T-helper 1 cell treated with Interleukin-12 subunit alpha and Interleukin-12 subunit beta and Interleukin-4 antibody, amounts not matched to agents 30 μg/mL and 1 μg/mL, for 36 hours (primary cell): ENCODE results near the gene CTBP2.

Source experiments
- H3K27ac Mint-ChIP-seq: one replicate; pipeline ENCODE4 v1.8.0; 2021; ENCODE audit warnings: mild to moderate bottlenecking, mixed read lengths
- H3K27me3 Mint-ChIP-seq: one replicate; pipeline ENCODE4 v1.8.0; 2021; ENCODE audit warnings: low read depth, mixed read lengths
- H3K36me3 Mint-ChIP-seq: one replicate; pipeline ENCODE4 v1.8.0; 2021; ENCODE audit warnings: low read depth, mixed read lengths
- H3K4me1 Mint-ChIP-seq: one replicate; pipeline ENCODE4 v1.8.0; 2021; ENCODE audit warnings: low read depth, mixed read lengths
- H3K4me3 Mint-ChIP-seq: one replicate; pipeline ENCODE4 v1.8.0; 2021; ENCODE audit warnings: mild to moderate bottlenecking, moderate library complexity, mixed read lengths
- H3K9me3 Mint-ChIP-seq: one replicate; pipeline ENCODE4 v1.8.0; 2021; ENCODE audit warnings: mixed read lengths

The CTBP2 gene

DNA sequence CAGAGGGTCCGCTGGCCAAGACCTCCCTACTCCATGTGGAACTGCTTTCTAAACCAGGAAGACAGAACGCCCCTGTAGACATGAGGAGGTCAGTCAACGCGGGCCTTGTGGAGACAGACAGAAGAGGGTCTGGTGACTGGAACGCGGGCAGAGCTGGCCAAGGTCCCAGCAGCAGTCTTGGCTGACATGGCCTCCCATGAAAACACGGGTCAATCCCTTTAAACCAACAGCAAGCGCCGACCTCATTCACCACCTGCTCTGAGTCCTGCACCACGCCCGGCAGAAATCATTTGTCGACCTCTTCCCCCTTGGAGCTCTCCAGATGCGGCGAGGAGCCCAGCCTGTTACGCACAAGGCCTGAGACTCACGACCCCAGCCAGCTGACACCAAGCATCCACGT lies 140.0 kb downstream of the CTBP2 start:
- H3K27ac Mint-ChIP-seq = no peak overlapping the region
- H3K9me3 Mint-ChIP-seq = no peaks in the 10 kb centered on the region
- H3K27me3 Mint-ChIP-seq = peaks cover 2% of the 10 kb centered on the region

DNA sequence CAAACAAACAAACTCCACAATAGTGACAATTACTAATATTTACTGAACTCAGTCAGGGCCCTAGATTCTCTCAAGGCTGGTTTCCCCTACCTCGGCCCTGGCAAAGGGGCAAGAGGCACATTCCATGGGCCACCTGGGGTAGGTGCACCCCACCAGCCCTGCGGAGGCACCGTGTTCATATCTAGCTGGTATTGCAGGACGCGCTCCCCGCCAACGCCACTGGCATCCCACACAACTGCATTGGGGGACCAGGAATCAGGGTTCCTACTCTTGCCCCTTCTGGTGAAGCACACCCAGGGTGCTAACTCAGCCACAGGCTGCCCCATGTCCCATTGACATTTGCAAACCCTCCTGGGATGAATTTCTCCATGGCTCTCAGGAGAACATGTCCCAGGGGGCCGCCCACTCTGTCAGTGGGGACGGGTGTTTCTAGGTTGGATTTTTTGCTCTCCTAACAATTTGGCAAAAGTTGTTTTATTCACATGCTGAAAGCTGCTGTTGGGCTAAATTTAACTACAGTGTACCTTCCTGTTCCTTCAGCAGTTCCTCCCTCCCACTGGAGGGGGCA lies 141.7 kb downstream of the CTBP2 start:
- H3K4me3 Mint-ChIP-seq = no peak overlapping the region
- no peaks in the 10 kb centered on the region for H3K36me3 Mint-ChIP-seq
- H3K9me3 Mint-ChIP-seq = no peaks in the 10 kb centered on the region
- peaks cover 15% of the 10 kb centered on the region for H3K4me1 Mint-ChIP-seq
- H3K27me3 Mint-ChIP-seq = peaks cover 9% of the 10 kb centered on the region
- H3K27ac Mint-ChIP-seq = no peak overlapping the region

More for the DNA sequence above, 140.0 kb downstream of the CTBP2 start:
- Mint-ChIP-seq H3K4me3 (no peak overlapping the region), H3K36me3 (no peaks in the 10 kb centered on the region), H3K4me1 (peaks cover 2% of the 10 kb centered on the region)

DNA sequence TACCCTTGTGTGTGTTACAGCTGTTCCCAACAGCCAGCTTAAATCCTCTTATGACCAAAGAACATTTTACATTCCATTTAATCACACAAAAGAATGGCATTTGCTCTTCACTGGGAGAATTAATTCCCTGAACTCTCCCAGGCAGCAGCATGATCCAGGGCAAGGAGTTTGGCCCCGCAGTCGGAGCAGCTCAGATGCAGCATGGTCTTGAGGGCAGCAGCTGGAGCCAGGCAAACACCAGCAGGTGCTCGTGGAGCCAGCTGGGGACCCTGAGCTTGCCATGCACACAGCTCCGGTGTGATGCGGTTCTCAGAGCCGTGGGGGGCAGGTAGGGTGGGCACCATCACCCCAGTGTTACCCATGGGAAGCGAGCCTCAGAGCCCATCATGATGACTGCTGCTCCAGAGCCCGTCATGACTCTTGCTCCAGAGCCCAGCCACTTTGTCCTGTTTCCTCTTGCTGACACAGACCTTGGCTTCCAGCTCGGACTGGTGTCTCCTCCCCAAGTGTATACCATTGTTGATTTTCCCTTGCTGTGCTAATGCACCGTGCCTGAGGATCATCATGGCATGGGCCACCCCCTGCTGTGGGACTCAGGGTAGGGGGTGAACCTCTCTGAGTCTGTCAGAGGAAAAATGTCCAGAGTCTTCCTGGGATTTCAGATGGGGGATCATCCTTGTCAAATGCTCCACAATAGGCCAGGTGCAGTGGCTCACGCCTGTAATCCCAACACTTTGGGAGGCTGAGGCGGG lies 142.6 kb downstream of the CTBP2 start:
- H3K9me3 Mint-ChIP-seq = no peaks in the 10 kb centered on the region
- H3K4me1 Mint-ChIP-seq = peaks cover 15% of the 10 kb centered on the region
- no peak overlapping the region for H3K4me3 Mint-ChIP-seq
- H3K27ac Mint-ChIP-seq = no peak overlapping the region
- H3K27me3 Mint-ChIP-seq = peaks cover 9% of the 10 kb centered on the region
- no peaks in the 10 kb centered on the region for H3K36me3 Mint-ChIP-seq

- Mint-ChIP-seq H3K9me3 (no peaks in the 10 kb centered on the region), H3K4me1 (peaks cover 15% of the 10 kb centered on the region), H3K27me3 (peaks cover 9% of the 10 kb centered on the region), H3K36me3 (no peaks in the 10 kb centered on the region), H3K27ac (no peak overlapping the region), H3K4me3 (no peak overlapping the region)
These were observed 143.7 kb downstream of the CTBP2 start for GRCh38 chr10:125016611-125017202.

DNA sequence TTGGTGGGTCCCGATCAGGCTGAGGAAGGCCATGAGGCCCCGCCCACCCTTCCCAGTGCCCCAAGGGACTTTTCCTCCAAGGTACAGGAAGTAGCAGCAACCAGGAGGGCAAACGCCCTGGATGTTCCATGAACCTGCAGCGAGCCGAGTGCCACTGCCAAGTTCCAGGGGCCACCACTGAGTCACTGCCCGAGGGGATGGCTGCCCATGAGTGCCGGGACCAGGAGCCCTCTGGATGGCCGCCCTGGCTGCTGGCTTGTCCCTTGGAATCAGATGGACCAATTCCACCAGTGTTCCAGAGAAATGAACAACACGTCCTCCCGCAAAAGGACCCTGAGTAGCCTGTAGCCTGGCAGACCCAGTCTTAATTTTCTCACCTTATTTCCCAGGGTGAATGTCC lies 144.2 kb downstream of the CTBP2 start:
- Mint-ChIP-seq H3K36me3 (no peaks in the 10 kb centered on the region), H3K4me1 (peaks cover 15% of the 10 kb centered on the region), H3K27me3 (peaks cover 9% of the 10 kb centered on the region), H3K27ac (no peak overlapping the region), H3K4me3 (no peak overlapping the region), H3K9me3 (no peaks in the 10 kb centered on the region)

DNA sequence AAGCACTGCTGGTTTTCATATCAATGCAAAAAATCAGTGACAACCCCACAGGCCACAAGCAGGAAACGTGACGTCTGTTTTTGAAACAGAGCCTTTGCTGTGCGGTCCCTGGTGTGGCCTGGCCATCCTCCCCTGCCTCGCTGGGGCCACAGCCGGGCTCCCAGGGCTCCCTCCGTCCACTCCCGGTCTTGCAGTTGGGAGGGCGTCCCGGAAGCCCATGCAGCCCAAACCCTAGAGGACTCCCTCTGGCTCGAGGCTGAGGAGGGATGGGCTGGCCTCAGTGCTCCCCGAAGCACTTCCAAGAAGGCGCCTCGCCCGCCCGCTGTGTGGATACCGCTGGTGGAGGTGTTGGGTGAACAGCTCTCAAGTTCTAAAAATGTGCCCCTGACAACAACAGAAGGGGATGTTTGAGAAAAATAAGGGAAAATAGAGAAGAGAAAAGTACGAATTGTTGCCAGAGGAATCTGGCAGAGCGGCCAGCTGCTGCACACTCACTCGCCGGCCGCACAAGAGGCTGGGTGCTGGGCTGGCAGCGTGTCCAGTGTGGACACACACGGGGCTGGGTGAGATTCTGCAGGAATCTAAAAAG lies 144.9 kb downstream of the CTBP2 start:
- Mint-ChIP-seq H3K27me3 (peaks cover 13% of the 10 kb centered on the region), H3K27ac (no peak overlapping the region), H3K4me3 (no peak overlapping the region), H3K9me3 (no peaks in the 10 kb centered on the region), H3K36me3 (no peaks in the 10 kb centered on the region), H3K4me1 (peaks cover 15% of the 10 kb centered on the region)

- H3K27me3 Mint-ChIP-seq = peaks cover 15% of the 10 kb centered on the region
- no peak overlapping the region for H3K4me3 Mint-ChIP-seq
- H3K27ac Mint-ChIP-seq = no peak overlapping the region
- no peaks in the 10 kb centered on the region for H3K9me3 Mint-ChIP-seq
- H3K36me3 Mint-ChIP-seq = no peaks in the 10 kb centered on the region
- peaks cover 15% of the 10 kb centered on the region for H3K4me1 Mint-ChIP-seq
These were observed 145.5 kb downstream of the CTBP2 start for GRCh38 chr10:125014836-125015355.

- no peaks in the 10 kb centered on the region for H3K9me3 Mint-ChIP-seq
- H3K4me3 Mint-ChIP-seq = no peak overlapping the region
- peaks cover 15% of the 10 kb centered on the region for H3K4me1 Mint-ChIP-seq
- no peaks in the 10 kb centered on the region for H3K36me3 Mint-ChIP-seq
- H3K27me3 Mint-ChIP-seq = peaks cover 15% of the 10 kb centered on the region
- no peak overlapping the region for H3K27ac Mint-ChIP-seq
These were observed 146.1 kb downstream of the CTBP2 start for GRCh38 chr10:125014086-125014830.

DNA sequence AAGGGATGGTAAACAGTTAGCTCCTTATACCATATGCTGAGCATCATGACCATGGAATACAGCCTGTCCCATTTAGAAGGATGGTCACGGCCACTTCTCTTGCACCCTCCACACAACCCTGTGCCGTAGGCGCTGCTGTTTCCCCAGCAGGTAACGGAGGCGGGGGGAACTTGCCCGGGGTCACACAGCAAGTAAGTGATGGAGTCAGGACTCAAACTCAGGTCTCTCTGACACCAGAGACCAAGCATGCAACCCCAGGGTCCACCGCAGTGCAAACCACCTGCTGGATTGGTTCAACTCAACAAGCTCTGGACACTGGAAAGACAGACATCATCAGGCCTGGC lies 146.9 kb downstream of the CTBP2 start:
- H3K4me1 Mint-ChIP-seq = peaks cover 15% of the 10 kb centered on the region
- no peak overlapping the region for H3K4me3 Mint-ChIP-seq
- H3K9me3 Mint-ChIP-seq = no peaks in the 10 kb centered on the region
- no peaks in the 10 kb centered on the region for H3K36me3 Mint-ChIP-seq
- peaks cover 15% of the 10 kb centered on the region for H3K27me3 Mint-ChIP-seq
- H3K27ac Mint-ChIP-seq = no peak overlapping the region

DNA sequence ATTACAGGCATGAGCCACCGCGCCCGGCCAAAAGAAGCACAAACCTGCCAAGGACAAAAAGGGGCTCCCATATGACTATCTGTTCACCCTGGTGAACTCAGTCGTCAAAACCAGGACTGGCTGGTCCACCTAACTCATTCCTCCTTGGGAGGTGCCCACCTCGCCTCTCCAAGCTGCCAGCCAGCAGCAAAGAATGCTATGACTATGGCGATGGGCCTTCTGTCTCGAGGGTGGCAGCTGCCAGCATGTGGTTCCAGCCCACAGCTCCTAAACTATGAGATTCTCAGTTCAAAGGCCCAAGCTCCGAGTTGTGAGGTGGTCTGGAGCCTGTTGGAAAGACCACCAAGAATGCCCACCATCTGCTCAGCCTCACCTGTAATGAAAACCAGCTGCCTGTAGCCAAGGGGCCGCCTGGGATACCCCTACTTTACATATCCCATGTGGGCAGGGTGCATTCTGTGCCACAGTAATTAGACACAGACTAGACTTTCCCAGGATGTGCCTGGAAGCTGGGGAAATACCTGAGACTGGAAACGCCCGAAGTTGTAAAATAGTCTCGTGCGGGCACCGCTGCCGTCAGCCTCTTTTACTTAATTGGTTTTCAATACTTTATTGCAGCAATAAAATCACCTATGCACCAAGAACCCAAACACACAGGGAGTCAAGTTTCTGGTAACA lies 147.4 kb downstream of the CTBP2 start:
- Mint-ChIP-seq H3K4me3 (no peak overlapping the region), H3K9me3 (no peaks in the 10 kb centered on the region), H3K27me3 (peaks cover 15% of the 10 kb centered on the region), H3K4me1 (peaks cover 15% of the 10 kb centered on the region), H3K27ac (no peak overlapping the region), H3K36me3 (no peaks in the 10 kb centered on the region)

DNA sequence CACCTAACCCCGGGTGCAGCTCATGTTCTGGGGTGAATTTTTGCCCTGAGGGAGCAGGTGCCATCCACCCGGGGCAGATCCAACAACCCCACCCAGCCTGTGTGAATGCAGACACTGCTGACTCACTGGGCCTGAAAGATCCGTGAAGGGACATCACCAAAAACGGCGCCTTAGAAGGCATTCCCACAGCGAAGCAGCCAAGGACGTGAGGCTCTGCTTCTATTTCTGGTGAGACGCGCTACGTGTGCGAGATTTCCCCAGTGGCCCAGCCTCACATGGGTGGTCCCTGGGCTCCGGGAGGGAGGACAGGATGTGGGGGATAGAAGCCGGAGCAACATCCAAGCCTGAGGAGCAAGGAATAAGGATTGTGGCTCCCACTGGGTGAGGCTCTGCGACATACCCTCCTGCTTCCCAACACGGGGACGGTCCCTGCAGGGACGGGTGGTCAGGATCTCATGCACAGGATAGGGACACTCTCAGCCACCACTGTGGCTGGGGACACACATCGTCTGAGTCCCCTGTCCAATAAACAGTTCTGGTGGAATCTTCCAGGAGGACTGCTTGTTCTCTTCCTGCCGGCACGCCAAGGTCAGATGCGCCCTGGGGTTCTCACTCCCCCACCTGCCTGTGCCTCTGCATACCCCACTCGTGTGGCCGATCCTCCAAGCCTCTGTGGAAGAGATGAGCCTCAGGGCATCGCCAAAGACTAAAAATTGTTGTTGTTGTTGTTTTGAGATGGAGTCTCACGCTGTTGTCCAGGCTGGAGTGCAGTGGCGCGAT lies 148.2 kb downstream of the CTBP2 start:
- H3K9me3 Mint-ChIP-seq = no peaks in the 10 kb centered on the region
- no peaks in the 10 kb centered on the region for H3K36me3 Mint-ChIP-seq
- no peak overlapping the region for H3K4me3 Mint-ChIP-seq
- H3K27ac Mint-ChIP-seq = no peak overlapping the region
- H3K4me1 Mint-ChIP-seq = peaks cover 15% of the 10 kb centered on the region
- H3K27me3 Mint-ChIP-seq = peaks cover 15% of the 10 kb centered on the region

DNA sequence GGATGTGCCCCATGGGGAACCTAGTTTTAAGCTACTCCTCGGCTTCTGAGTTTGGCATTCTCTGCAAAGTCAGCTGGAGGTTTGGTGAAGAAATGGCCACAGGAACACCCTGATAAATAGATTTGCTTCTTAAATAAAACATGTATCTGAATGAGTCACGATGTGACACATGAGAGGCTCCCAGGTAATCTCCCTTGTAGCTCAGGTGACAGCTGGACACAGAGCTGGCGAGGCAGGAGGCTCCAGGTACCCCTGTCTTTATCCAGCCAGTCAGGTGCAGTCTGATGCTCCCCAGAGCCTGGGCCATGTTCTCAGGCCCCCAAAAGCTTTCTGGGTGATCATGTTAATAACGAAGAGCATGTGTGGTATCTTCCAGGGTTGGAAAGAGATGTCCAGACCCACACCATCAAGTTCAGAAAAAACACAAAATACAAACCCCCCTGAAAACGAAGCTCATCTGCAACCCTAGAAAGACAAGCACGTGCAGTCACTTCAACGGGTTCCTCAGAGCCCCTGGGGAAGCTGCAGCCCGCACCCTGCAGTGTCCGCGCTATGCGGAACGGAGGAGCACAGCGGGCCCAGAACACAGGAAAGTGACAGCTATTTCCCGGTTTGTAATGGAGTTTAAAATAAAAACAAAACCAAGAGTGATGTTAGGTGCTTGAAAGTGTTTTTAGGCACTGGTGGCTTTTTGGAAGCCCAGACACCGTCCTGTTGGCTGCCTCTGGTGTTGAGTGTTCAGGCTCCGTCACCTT lies 149.0 kb downstream of the CTBP2 start:
- Mint-ChIP-seq H3K4me3 (no peak overlapping the region), H3K4me1 (peaks cover 15% of the 10 kb centered on the region), H3K36me3 (no peaks in the 10 kb centered on the region), H3K9me3 (no peaks in the 10 kb centered on the region), H3K27me3 (peaks cover 15% of the 10 kb centered on the region), H3K27ac (no peak overlapping the region)

DNA sequence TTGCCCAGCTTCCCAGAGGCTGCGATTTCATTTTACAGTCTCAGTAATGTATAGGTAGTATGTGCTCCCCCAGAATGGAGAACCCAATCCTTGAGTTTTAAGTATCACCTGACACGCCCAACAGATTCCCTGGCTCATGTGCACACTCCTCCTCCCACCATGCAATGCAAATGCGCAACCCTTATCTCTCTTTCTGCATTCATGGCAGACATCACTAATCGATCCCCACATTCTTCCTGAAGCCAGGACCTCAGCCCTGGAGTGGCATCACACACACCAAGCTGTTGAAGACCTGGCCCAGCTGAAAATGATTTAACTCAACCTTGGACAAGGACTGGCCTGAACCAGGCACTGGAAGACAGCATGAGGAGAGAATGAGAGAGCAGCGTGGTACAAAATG lies 150.0 kb downstream of the CTBP2 start:
- peaks cover 12% of the 10 kb centered on the region for H3K27me3 Mint-ChIP-seq

More for the DNA sequence above, 150.0 kb downstream of the CTBP2 start:
- Mint-ChIP-seq H3K27ac (no peak overlapping the region), H3K36me3 (no peaks in the 10 kb centered on the region), H3K4me1 (peaks cover 13% of the 10 kb centered on the region), H3K4me3 (no peak overlapping the region), H3K9me3 (no peaks in the 10 kb centered on the region)
